NCI-H1105 treated with DMSO at 0.1 percent for 48 hours (cell line): ENCODE data around the gene CALD1.

Source experiments
- DNase-seq: peaks from one replicate; lab custom pipeline; 2025; lab: John Stamatoyannopoulos, UW

Gene CALD1

DNA sequence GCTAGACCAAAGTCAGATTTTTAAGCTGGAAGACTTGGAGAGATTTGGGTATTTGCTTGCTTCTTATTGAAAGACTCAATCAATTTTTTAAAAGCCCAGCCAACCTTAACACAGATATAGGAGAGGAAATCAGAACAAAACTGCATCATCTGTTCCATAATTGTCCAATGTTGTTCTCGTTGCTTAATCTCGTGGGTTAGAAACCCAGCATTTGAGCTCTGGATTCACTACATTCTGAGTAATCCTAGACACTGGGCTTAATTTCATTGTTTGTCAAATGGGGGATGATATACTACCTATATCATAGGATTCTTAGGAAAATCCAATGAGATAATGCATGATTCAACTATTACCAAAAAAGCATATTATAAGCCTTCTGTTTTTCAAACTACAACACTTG lies 48.9 kb downstream of the CALD1 start:
- no peak for DNase-seq

GRCh38 chr7:134829380-134829986 lies 50.0 kb downstream of the CALD1 start:
- DNase-seq: no peak

GRCh38 chr7:134831862-134832261 lies 52.4 kb downstream of the CALD1 start:
- DNase-seq: no peak

GRCh38 chr7:134832367-134832766 lies 52.9 kb downstream of the CALD1 start:
- DNase-seq: no peak

- no peak for DNase-seq
Observed at GRCh38 chr7:134834689-134835462, 55.4 kb downstream of the CALD1 start.

GRCh38 chr7:134835463-134835823 lies 56.0 kb downstream of the CALD1 start:
- no peak for DNase-seq

DNA sequence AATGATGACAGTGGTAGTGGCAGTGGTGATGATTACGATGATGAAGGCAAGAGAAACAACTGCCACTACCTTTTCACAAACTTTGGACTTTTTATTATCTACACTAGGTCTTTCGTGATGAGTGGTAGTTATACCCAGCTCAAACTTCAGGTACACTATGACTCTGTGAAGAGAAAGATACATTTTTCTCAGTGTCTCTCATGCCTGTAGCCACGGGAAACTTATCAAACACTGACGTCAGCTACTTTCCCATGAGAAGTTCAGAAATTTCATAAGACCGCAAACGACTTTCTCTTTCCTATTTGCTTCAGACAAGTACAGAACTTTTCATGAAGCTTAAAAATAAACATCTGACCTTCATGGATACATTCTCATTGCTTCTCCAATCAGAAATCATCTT lies 57.0 kb downstream of the CALD1 start:
- no peak for DNase-seq

DNA sequence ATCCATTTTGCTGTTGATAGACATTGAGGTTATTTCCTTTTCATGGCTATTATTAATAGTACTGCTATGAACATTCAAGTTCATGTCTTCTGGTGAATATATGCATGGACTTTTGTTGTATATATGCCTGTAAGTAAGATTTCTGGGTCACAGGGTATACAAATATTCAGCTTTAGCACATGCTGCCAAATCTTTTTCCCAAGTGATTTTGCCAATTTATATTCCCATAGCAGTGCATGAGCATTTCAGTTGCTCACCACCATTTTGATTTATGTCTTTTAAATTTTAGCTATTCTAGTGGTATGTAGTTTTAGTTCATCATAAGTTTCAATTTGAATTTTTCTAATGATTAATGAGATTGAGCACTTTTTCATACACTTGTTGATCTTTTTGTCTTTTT lies 59.9 kb downstream of the CALD1 start:
- DNase-seq: no peak

DNA sequence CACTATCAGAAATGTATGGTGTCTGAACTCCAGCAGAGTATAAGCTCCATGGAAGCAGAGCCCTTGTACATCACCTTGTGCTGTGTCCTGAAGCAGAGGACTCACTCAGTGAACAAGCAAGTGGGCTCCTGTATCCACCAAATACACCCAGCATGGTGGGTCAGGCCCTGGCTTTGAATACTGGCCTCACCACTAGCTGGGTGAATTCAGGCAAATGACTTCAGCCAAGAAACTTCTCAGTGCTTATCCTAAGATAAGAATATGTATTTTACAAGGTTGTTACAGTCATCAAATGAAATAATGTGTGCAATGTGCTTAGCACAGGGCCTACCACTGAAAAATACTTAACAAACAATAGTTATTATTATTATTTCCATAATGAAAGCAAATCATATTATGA lies 62.6 kb downstream of the CALD1 start:
- no peak for DNase-seq

- DNase-seq: no peak
Observed at GRCh38 chr7:134842886-134843430, 63.5 kb downstream of the CALD1 start.

DNA sequence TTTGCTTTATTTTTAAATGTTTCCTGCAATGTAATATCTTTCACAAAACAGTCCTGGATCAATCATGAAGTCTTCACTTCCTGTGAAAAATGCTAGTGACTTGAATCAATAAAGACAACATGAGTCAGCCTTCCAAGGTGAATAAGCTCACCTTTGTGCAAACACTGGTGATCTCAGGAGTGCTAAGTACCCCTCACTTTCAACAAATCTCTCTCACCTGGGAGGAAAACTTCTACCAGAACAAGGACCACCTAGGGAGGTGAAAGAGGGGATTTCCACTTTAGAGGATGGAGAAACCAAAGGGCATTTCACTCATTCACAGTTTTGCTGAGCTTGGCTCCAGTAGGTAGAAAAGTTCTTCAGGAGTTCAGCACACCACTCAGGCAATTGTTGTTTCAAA lies 64.8 kb downstream of the CALD1 start:
- no peak for DNase-seq

DNA sequence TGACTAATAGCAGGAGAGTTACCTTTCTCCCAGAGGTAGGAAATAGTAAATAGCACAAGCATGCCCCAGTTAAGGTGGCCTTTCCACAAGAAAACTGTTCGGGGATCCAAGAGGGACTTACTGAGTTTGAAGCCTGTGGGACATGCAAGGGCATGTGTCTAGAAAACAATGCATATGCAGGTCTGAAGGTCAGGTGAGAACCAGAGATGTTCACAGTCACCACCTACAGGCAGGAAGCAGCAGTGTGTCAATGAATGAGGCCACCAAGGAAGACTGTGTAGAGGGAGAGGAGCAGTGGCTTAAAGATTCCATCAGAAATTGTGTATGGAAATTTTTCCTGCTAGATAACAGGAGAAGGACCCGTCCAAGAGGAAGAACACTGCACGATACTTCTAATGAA lies 66.0 kb downstream of the CALD1 start:
- no peak for DNase-seq

- DNase-seq: no peak
Observed at GRCh38 chr7:134847851-134848588, 68.6 kb downstream of the CALD1 start.

DNA sequence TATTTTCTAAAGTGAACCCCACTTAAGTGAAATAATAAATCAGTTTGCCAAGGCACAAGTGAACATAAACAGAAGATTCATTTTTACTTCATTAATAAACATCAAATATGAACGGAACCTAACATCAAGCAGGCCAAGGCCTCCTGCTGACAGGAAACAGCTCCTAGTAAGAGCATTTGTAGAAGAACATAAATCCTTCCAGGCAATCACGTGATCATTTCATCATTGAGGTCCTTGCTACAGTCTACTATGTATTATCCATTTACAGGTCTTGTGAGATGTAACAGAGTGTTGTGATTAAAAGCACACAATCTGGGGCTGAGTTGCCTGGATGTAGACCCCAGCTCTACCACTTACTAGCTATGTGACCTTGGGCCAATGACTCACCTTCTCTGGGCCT lies 70.6 kb downstream of the CALD1 start:
- no peak for DNase-seq

DNA sequence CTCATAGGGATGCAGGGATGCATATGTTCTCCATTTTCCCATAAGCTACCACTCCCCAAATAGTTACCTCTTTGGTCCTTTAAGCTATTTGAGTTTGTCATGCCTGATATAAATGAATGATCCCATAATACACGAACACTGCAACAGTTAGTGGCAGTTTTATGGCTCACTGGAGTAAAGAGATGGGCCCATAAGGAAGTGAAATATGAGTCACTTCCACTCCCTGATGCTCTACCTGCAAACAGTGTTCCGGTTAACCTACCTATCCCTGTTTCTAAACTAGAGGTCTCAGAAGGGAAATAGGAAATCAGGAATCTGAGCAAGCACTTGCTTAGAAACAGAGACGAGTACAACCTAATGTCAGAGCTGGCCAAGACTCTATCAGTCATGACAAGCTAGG lies 71.7 kb downstream of the CALD1 start:
- no peak for DNase-seq

DNA sequence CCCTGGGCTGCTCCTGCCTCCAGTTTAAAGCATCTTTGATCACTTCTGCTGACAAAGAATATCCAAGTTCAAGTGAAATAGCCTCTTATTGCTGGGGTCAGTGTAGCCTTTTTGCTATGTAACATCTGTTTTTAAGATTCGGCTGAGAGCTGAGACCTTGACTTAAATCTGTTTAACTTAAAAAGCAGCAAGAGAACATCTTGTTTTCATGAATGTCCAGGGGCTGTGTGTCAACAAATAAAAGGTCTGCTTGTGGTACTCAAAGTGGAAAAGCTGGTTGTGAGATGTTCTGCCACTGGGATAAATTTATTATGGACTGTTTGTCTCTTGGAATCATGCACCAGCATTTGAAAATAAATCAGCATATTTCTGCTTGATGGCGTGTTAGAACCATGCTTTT lies 73.2 kb downstream of the CALD1 start:
- DNase-seq: no peak

- no peak for DNase-seq
Observed at GRCh38 chr7:134854816-134855215, 75.4 kb downstream of the CALD1 start.

DNA sequence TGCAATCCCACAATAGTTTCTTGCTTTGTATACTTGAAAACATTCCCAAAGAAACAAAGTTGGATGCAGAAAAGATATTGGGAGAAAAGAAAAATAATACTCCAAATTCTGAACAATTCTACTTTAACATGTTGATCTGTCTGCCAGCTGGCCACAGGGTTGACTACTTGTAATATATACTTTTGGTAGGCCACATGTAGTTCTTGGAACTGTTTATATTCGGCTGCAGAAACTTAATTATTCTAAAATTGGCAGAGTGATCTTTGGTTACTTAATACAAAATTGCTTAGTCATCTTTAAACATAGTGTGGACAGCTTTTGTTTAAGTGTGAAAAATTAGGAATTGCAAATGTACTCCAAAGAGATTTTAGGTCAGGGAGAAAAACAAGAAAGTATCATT lies 76.0 kb downstream of the CALD1 start:
- DNase-seq: no peak

DNA sequence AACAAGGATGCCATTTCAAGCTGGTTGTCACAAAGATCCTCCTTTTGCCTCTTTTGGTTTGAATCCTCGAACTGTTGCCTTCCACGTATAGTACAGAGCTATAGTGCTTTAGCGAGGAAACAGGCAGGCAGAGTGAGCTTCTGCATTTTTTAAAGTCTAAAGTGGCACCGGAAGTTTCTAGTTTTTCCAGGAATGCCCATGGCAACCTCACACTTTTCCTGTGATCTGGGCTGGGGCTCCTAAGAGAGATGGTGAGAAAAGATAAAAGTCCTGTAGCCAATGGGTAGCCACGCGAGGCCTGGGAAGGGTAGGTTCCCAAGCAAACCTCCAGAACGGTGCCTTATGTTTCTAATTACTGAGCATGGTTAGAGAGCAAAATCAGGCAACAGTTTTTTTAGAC lies 76.7 kb downstream of the CALD1 start:
- no peak for DNase-seq

GRCh38 chr7:134856691-134857090 lies 77.3 kb downstream of the CALD1 start:
- no peak for DNase-seq

DNA sequence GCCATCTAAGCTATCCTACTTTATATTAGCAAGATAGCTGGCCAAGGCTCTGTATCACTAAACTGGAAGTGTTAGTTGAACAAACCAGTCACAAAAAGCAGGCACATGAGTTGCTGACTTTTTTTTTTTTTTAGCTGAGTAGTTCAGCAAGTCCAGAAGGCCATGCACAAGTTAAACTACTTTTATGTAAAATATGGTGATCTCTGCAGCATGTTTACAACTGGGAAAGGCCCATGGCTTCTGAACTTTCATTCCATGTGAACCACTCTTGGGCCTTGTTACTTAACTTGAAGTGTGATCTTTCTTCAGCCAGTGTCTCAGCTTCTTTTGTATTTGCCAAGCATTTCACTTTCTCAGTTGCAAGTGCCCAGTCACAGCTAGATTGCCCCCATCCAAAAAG lies 78.5 kb downstream of the CALD1 start:
- no peak for DNase-seq

DNA sequence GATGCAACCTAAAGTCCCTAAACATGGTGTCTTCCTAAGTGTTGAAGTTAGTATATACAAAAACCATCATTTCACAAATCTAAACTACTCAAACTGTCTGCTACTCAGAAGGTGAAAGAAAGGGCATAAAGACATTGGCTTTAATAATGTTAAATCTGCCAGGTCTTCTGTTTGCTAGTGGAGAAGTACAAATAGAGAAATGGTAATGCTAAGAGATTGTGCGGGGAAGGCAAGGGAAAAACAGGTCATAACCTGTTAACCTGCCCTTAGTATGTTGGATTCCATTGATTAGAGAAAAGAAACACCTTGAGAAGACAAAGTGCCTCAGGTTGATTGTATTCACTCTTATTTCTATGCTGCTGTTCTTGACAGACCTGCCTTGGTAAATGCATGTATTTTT lies 80.3 kb downstream of the CALD1 start:
- DNase-seq: no peak
